ENCODE data around the gene LRMDA.
A peak's percentile ranks its signal among the peaks of the same experiment; 100 is the strongest.

LRMDA gene

DNA sequence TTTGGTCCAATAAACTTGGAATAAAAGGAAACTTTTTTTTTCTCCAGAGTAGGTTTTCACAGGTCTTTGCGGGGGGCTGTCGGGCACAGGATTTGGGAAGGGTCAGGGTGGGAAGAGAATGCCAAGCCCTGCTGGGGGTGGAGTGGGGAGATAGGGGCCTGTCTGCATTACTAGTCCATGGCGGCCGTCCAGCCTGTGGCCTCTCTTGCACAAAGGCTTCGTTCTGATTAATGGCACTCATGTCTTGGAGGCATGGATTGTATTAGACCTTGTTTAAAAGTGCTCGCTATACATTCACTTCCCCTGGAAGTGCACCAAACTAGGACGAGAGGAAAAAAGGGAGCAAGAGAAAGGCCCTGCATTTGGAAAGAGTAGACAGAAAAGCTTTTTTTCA is 37.2 kb downstream of the LRMDA start:
- no peak overlapping the region for H3K4me2 ChIP-seq (ENCODE audit: low read depth, low read length, poor library complexity, severe bottlenecking)
- no peaks in the 10 kb centered on the region for H3K36me3 ChIP-seq (ENCODE audit: insufficient read depth, low read length)
- peaks cover 10% of the 10 kb centered on the region for H3K4me1 ChIP-seq (ENCODE audit: insufficient read depth, low read length, poor library complexity, severe bottlenecking)
- no peak overlapping the region for H3K4me3 ChIP-seq (ENCODE audit: low read length, poor library complexity, severe bottlenecking)
- TF ChIP-seq, protein P1, sequence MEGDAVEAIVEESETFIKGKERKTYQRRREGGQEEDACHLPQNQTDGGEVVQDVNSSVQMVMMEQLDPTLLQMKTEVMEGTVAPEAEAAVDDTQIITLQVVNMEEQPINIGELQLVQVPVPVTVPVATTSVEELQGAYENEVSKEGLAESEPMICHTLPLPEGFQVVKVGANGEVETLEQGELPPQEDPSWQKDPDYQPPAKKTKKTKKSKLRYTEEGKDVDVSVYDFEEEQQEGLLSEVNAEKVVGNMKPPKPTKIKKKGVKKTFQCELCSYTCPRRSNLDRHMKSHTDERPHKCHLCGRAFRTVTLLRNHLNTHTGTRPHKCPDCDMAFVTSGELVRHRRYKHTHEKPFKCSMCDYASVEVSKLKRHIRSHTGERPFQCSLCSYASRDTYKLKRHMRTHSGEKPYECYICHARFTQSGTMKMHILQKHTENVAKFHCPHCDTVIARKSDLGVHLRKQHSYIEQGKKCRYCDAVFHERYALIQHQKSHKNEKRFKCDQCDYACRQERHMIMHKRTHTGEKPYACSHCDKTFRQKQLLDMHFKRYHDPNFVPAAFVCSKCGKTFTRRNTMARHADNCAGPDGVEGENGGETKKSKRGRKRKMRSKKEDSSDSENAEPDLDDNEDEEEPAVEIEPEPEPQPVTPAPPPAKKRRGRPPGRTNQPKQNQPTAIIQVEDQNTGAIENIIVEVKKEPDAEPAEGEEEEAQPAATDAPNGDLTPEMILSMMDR (conservative IDR thresholded peaks at IDR 0.05; ENCODE audit: low read length) = no peak
- no peak for TF ChIP-seq EZH2phosphoT487 (IDR thresholded peaks at IDR 0.05; ENCODE audit: borderline replicate concordance)
- no peaks in the 10 kb centered on the region for H3K9me3 ChIP-seq (ENCODE audit: insufficient read depth, low read depth, low read length)
- no peaks in the 10 kb centered on the region for H3K27me3 ChIP-seq (ENCODE audit: insufficient read depth, low read length, poor library complexity, severe bottlenecking)
- H2AFZ ChIP-seq (ENCODE audit: low read length) = no peak overlapping the region
- no peaks in the 10 kb centered on the region for H4K20me1 ChIP-seq (ENCODE audit: insufficient read depth, low read length, poor library complexity, severe bottlenecking)
- H3K9ac ChIP-seq (ENCODE audit: low read depth, low read length, poor library complexity, severe bottlenecking) = no peak overlapping the region
- no peaks in the 10 kb centered on the region for H3F3A ChIP-seq (ENCODE audit: low read depth)
- H3K9me2 ChIP-seq (replicated peaks; ENCODE audit: low read depth, low read length) = no peaks in the 10 kb centered on the region
- no peaks in the 10 kb centered on the region for H3K79me2 ChIP-seq (ENCODE audit: insufficient read depth, low read length)

DNA sequence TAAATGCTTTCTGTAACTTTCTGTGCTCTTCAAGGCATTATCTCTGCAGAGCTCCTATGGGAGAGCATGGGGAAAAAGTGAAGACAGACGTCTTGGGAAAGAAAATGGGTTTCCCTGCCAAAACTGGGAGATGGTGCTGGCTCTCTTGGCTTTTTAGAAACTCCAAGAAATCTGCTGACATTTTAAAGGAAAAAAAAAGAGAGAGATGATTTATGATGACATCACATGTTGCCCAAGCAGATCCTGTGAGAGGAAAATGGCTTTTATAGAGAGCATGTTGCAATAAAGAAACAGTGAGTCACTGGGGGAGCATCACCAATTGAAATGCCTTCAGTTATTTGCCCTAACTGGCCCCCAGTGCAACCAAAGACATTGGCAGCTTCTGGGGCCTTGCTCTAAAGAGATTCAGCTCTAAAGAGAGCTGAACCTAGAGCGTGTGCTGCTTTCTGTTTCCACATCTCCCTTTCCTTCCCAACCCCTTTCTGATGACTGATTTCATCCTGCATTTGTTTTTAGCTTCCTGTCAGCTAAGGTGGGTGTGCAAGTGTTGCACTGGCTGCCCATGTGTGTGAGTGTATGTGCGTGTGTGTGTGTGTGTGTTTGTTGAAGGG is 37.7 kb downstream of the LRMDA start:
- no peak overlapping the region for H3K4me3 ChIP-seq (ENCODE audit: low read length, poor library complexity, severe bottlenecking)
- peak overlapping the region; percentile 73 for H2AFZ ChIP-seq (ENCODE audit: low read length)
- no peak overlapping the region for H3K9ac ChIP-seq (ENCODE audit: low read depth, low read length, poor library complexity, severe bottlenecking)

DNA sequence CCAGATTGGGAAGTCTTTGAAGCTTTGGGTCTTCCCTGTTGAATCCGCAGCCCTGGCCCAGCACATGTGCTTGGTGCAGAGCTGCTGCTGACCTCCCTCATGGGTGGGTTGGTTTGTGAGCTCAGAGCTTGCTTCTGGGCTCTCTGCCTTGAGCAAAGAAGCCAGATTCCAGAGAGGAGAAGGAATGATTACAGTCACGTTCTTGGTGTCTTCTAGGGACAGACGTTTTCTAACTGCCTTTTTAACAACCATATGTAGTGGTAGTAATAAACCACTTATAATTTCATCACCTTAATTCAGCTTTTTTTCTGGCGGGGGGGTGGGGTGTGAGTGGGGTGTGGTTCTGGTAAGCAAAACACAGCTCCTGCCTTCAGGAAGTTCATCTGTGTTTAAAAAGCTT is 39.5 kb downstream of the LRMDA start:
- H3K79me2 ChIP-seq (ENCODE audit: insufficient read depth, low read length) = no peaks in the 10 kb centered on the region
- no peak overlapping the region for H3K9ac ChIP-seq (ENCODE audit: low read depth, low read length, poor library complexity, severe bottlenecking)
- H2AFZ ChIP-seq (ENCODE audit: low read length) = no peak overlapping the region
- H3K27me3 ChIP-seq (ENCODE audit: insufficient read depth, low read length, poor library complexity, severe bottlenecking) = no peaks in the 10 kb centered on the region
- H3K9me3 ChIP-seq (ENCODE audit: insufficient read depth, low read depth, low read length) = no peaks in the 10 kb centered on the region
- H3K4me3 ChIP-seq (ENCODE audit: low read length, poor library complexity, severe bottlenecking) = no peak overlapping the region
- H3F3A ChIP-seq (ENCODE audit: low read depth) = no peaks in the 10 kb centered on the region
- peaks cover 10% of the 10 kb centered on the region for H3K4me1 ChIP-seq (ENCODE audit: insufficient read depth, low read length, poor library complexity, severe bottlenecking)
- H3K4me2 ChIP-seq (ENCODE audit: low read depth, low read length, poor library complexity, severe bottlenecking) = no peak overlapping the region
- no peaks in the 10 kb centered on the region for H3K9me2 ChIP-seq (replicated peaks; ENCODE audit: low read depth, low read length)
- TF ChIP-seq EZH2phosphoT487 (IDR thresholded peaks at IDR 0.05; ENCODE audit: borderline replicate concordance) = no peak
- TF ChIP-seq, protein P1 (conservative IDR thresholded peaks at IDR 0.05; ENCODE audit: low read length) = no peak
- H3K36me3 ChIP-seq (ENCODE audit: insufficient read depth, low read length) = no peaks in the 10 kb centered on the region
- no peaks in the 10 kb centered on the region for H4K20me1 ChIP-seq (ENCODE audit: insufficient read depth, low read length, poor library complexity, severe bottlenecking)

More for the DNA sequence above, 37.7 kb downstream of the LRMDA start:
- H4K20me1 ChIP-seq (ENCODE audit: insufficient read depth, low read length, poor library complexity, severe bottlenecking) = no peaks in the 10 kb centered on the region
- H3K79me2 ChIP-seq (ENCODE audit: insufficient read depth, low read length) = no peaks in the 10 kb centered on the region
- H3K9me3 ChIP-seq (ENCODE audit: insufficient read depth, low read depth, low read length) = no peaks in the 10 kb centered on the region
- H3F3A ChIP-seq (ENCODE audit: low read depth) = no peaks in the 10 kb centered on the region
- TF ChIP-seq EZH2phosphoT487 (IDR thresholded peaks at IDR 0.05; ENCODE audit: borderline replicate concordance) = no peak
- TF ChIP-seq, protein P1 (conservative IDR thresholded peaks at IDR 0.05; ENCODE audit: low read length) = no peak
- H3K4me2 ChIP-seq (ENCODE audit: low read depth, low read length, poor library complexity, severe bottlenecking) = no peak overlapping the region
- no peaks in the 10 kb centered on the region for H3K36me3 ChIP-seq (ENCODE audit: insufficient read depth, low read length)
- no peaks in the 10 kb centered on the region for H3K27me3 ChIP-seq (ENCODE audit: insufficient read depth, low read length, poor library complexity, severe bottlenecking)
- no peaks in the 10 kb centered on the region for H3K9me2 ChIP-seq (replicated peaks; ENCODE audit: low read depth, low read length)
- peaks cover 10% of the 10 kb centered on the region for H3K4me1 ChIP-seq (ENCODE audit: insufficient read depth, low read length, poor library complexity, severe bottlenecking)

Measured in Loucy (cell line).